B cell (primary cell): Measurements from ENCODE around the gene LUZP1. TPM values are rescaled to one million over a fixed set of nuclear protein-coding genes. Genes with fewer than 3 reads are reported as not detected.

Source experiments
- ATAC-seq: fragments of 200-7000 bp; cut with Tn5 transposase; one replicate; pipeline ENCODE4 v1.10.0; 2021; ENCODE audit warnings: low read depth, mild to moderate bottlenecking, moderate number of reproducible peaks, moderate library complexity
- CTCF ChIA-PET: fragments of 350-600 bp; sonication (Branson Sonifier 250); formaldehyde crosslinking; loops from one replicate; lab custom pipeline; 2021; ENCODE audit warnings: antibody characterized with exemption, inconsistent platforms; lab: Charles Lee
- POLR2A ChIA-PET: fragments of 350-600 bp; sonication (Branson Sonifier 250); formaldehyde crosslinking; loops from one replicate; lab custom pipeline; 2021; ENCODE audit warnings: antibody characterized with exemption; lab: Charles Lee
- DNase-seq: peaks from one replicate; pipeline ENCODE4 v3.0.0; 2013
- H2AFZ ChIP-seq: 2 replicates; pipeline ENCODE4 v1.6.1; 2012; ENCODE audit warnings: mild to moderate bottlenecking, low read depth, low read length; ENCODE audit not compliant: insufficient read depth, poor library complexity, severe bottlenecking
- H3K27ac ChIP-seq, 2 donors: 1 replicate in 1 of 2; 2 replicates in 1 of 2; pipeline ENCODE4 v1.5.1; 2012 to 2013; ENCODE audit warnings: low read length in 2 of 2, mild to moderate bottlenecking in 2 of 2, moderate library complexity in 1 of 2
- H3K27me3 ChIP-seq, 4 experiments: fragments of 200-600 bp in 1 of 4; sonication (generic) in 1 of 4; replicated peaks in 1 of 4; 1 replicate in 2 of 4; 2 replicates in 2 of 4; pipeline versions ENCODE4 v1.6.1 to v1.7.0; 2013 to 2016; ENCODE audit warnings: low read length in 3 of 4, mild to moderate bottlenecking in 2 of 4, mixed read lengths in 1 of 4, moderate library complexity in 1 of 4; ENCODE audit not compliant: insufficient read depth in 4 of 4, control insufficient read depth in 3 of 4; ENCODE audit errors: control extremely low read depth in 1 of 4
- H3K36me3 ChIP-seq, 2 experiments: replicated peaks in 1 of 2; 1 replicate in 1 of 2; 2 replicates in 1 of 2; pipeline versions ENCODE4 v1.6.1 to v1.7.1; 2013; ENCODE audit warnings: low read length in 1 of 2; ENCODE audit not compliant: insufficient read depth in 2 of 2, control insufficient read depth in 1 of 2; ENCODE audit errors: control extremely low read depth in 1 of 2, extremely low read depth in 1 of 2
- H3K4me1 ChIP-seq, 2 donors: fragments of 200-600 bp in 1 of 2; sonication (generic) in 1 of 2; 1 replicate in 1 of 2; 2 replicates in 1 of 2; pipeline versions ENCODE4 v1.5.1 to v1.6.1; 2013 to 2017; ENCODE audit warnings: low read length in 2 of 2; ENCODE audit not compliant: control insufficient read depth in 2 of 2, insufficient read depth in 2 of 2
- H3K4me2 ChIP-seq: replicated peaks from 2 replicates; pipeline ENCODE3; 2012; ENCODE audit warnings: mild to moderate bottlenecking, low read depth, low read length; ENCODE audit not compliant: poor library complexity, severe bottlenecking
- H3K4me3 ChIP-seq, 5 experiments: fragments of 200-600 bp in 1 of 5; sonication (generic) in 1 of 5; 1 replicate in 3 of 5; 2 replicates in 2 of 5; pipeline versions ENCODE4 v1.5.1 to v1.7.0; 2011 to 2016; ENCODE audit warnings: low read length in 4 of 5, mild to moderate bottlenecking in 4 of 5, low read depth in 2 of 5, control low read depth in 1 of 5, moderate library complexity in 1 of 5; ENCODE audit not compliant: insufficient read depth in 1 of 5; ENCODE audit errors: control extremely low read depth in 1 of 5, extremely low read depth in 1 of 5
- H3K79me2 ChIP-seq: fragments of 200-600 bp; sonication (generic); one replicate; pipeline ENCODE4 v1.6.0; 2016; ENCODE audit warnings: low read length; ENCODE audit not compliant: control insufficient read depth, insufficient read depth
- H3K9ac ChIP-seq: fragments of 200-600 bp; sonication (generic); 2 replicates; pipeline ENCODE4 v1.6.1; 2017; ENCODE audit warnings: mild to moderate bottlenecking, low read length, moderate library complexity
- H3K9me3 ChIP-seq, 3 donors: one replicate each; pipeline versions ENCODE4 v1.6.1 to v1.7.1; 2013; ENCODE audit warnings: low read length in 2 of 3; ENCODE audit not compliant: control insufficient read depth in 2 of 3, insufficient read depth in 1 of 3; ENCODE audit errors: control extremely low read depth in 1 of 3
- H4K20me1 ChIP-seq: 2 replicates; pipeline ENCODE4 v1.6.0; 2012; ENCODE audit warnings: mild to moderate bottlenecking, low read length; ENCODE audit not compliant: insufficient read depth, control insufficient read depth, poor library complexity, severe bottlenecking
- H3K27ac Mint-ChIP-seq: one replicate; pipeline ENCODE4 v1.8.0; 2021; ENCODE audit warnings: mixed read lengths
- H3K27me3 Mint-ChIP-seq: one replicate; pipeline ENCODE4 v1.8.0; 2021; ENCODE audit warnings: mixed read lengths
- H3K4me1 Mint-ChIP-seq: one replicate; pipeline ENCODE4 v1.8.0; 2021; ENCODE audit warnings: mixed read lengths
- H3K4me3 Mint-ChIP-seq: one replicate; pipeline ENCODE4 v1.8.0; 2021; ENCODE audit warnings: mixed read lengths
- H3K9me3 Mint-ChIP-seq: one replicate; pipeline ENCODE4 v1.8.0; 2022; ENCODE audit warnings: mixed read lengths; ENCODE audit not compliant: insufficient read depth
- EZH2 ChIP-seq: IDR thresholded peaks from 2 replicates; pipeline ENCODE4 v1.6.1; 2012; ENCODE audit warnings: borderline replicate concordance, low read depth, mild to moderate bottlenecking, moderate library complexity, low read length; ENCODE audit not compliant: insufficient read depth, poor library complexity, severe bottlenecking
- WGBS: methylation state at CpG from one replicate; pipeline ENCODE4 v1.1.5; 2013; ENCODE audit warnings: missing lambda C conversion rate; ENCODE audit not compliant: insufficient coverage; 5-methylcytosine and 5-hydroxymethylcytosine counted together
- intact Hi-C: fragments of 100-400 bp; cut with micrococcal nuclease; formaldehyde crosslinking; loops from one replicate; pipeline ENCODE4 v1.10.0; 2022
- polyA plus RNA-seq: library from polyadenylated mRNA; depleted of rRNA; stranded (reverse); fragments of >200 nt; gene quantifications from 2 replicates; pipeline ENCODE4 v1.2.3, GENCODE V29; 2012
- total RNA-seq, 2 donors: library from RNA; stranded (reverse); fragments of 120-200 nt in 1 of 2; gene quantifications; 1 replicate in 1 of 2; 2 replicates in 1 of 2; pipeline versions ENCODE4 v1.2.3 to v1.2.4, GENCODE V29; 2013 to 2022
- TF ChIP-seq, protein P1 (sequence below): fragments of 200-600 bp; IDR thresholded peaks from one replicate; pipeline ENCODE4 v1.8.0; 2022; ENCODE audit warnings: antibody characterized with exemption, mild to moderate bottlenecking

Gene LUZP1
- total and polyA plus RNA-seq, 2 donors (not counting 1 experiment from before 2014, with no cell fraction given) = 2.0 to 12.9 TPM

DNA sequence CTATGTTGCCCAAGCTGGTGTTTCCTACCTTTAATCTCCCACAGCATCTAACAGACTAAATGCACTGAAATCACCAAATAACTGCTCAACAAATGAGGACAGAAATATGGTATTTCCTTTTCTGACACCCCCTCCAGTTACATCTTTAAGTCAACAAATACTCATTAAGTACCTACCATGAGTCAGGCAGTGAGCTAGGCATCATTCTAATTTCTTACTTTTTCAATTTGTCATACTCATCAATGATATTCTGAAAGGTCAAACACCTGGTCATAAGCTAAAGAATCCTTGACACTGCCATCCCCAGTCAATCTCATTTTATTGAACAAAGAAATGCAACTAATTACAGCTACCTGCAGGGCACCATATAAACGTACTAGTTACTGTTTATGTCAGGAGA, 36.6 kb downstream of the LUZP1 start:
- intact Hi-C loops = no loop called here
- ATAC-seq (no peak), DNase-seq (no peak)
- Histone ChIP-seq H3K4me1 (no peaks in the 10 kb centered on the region), H3K36me3 (no peaks in the 10 kb centered on the region), H3K27ac (no peak overlapping the region), H3K27me3 (no peaks in the 10 kb centered on the region), H3K9me3 (no peaks in the 10 kb centered on the region), H2AFZ (no peak overlapping the region), H4K20me1 (no peaks in the 10 kb centered on the region), H3K79me2 (peaks cover 28% of the 10 kb centered on the region), H3K4me2 (no peak overlapping the region), H3K9ac (no peak overlapping the region), H3K4me3 (no peak overlapping the region)
- Mint-ChIP-seq H3K4me1 (no peaks in the 10 kb centered on the region), H3K9me3 (no peaks in the 10 kb centered on the region), H3K27me3 (no peaks in the 10 kb centered on the region), H3K4me3 (no peak overlapping the region), H3K27ac (no peak overlapping the region)
- no peak for TF ChIP-seq EZH2
- TF ChIP-seq, protein P1, sequence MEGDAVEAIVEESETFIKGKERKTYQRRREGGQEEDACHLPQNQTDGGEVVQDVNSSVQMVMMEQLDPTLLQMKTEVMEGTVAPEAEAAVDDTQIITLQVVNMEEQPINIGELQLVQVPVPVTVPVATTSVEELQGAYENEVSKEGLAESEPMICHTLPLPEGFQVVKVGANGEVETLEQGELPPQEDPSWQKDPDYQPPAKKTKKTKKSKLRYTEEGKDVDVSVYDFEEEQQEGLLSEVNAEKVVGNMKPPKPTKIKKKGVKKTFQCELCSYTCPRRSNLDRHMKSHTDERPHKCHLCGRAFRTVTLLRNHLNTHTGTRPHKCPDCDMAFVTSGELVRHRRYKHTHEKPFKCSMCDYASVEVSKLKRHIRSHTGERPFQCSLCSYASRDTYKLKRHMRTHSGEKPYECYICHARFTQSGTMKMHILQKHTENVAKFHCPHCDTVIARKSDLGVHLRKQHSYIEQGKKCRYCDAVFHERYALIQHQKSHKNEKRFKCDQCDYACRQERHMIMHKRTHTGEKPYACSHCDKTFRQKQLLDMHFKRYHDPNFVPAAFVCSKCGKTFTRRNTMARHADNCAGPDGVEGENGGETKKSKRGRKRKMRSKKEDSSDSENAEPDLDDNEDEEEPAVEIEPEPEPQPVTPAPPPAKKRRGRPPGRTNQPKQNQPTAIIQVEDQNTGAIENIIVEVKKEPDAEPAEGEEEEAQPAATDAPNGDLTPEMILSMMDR = no peak
- no CpG with 5 or more reads among the region's 1 CpG for WGBS
- CTCF ChIA-PET = interaction anchor here (1.1 to 3.3 kb wide), 3 partner anchors 13 to 52 kb away, joined by 4 to 14 read pairs (median 4); no protein-coding TSS in a partner anchor
- POLR2A ChIA-PET = no interaction called here

DNA sequence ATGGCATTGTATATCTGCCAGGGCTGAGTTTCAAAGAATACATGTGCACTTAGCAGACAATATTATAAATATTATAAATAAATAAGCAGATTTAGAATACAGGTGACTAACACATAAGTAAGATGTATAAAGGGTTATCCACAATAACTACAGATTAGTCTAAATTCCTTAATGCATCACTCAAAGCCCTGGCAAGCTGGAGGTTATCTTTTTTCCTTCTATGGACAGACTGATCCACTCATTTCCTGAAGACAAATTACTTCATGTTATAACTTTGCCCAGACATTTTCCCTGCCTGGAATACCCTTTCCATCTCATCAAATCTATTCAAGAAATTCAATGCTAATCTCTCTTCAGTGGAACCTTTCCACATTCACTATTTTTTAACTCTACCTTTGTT, 38.8 kb downstream of the LUZP1 start:
- CTCF ChIA-PET = no interaction called here

More for the DNA sequence above, 38.8 kb downstream of the LUZP1 start:
- Histone ChIP-seq H3K9me3 (no peaks in the 10 kb centered on the region), H3K4me1 (no peaks in the 10 kb centered on the region), H3K27ac (no peak overlapping the region), H3K27me3 (no peaks in the 10 kb centered on the region), H3K4me3 (no peak overlapping the region), H3K4me2 (no peak overlapping the region), H3K36me3 (no peaks in the 10 kb centered on the region), H4K20me1 (no peaks in the 10 kb centered on the region), H3K79me2 (peaks cover 24% of the 10 kb centered on the region), H2AFZ (no peak overlapping the region), H3K9ac (no peak overlapping the region)
- no peaks in the 10 kb centered on the region for H3K9me3 Mint-ChIP-seq
- DNase-seq = no peak
- ATAC-seq = no peak
- no peak overlapping the region for H3K27ac Mint-ChIP-seq
- H3K27me3 Mint-ChIP-seq = no peaks in the 10 kb centered on the region
- POLR2A ChIA-PET = no interaction called here
- TF ChIP-seq EZH2 = no peak
- TF ChIP-seq, protein P1 = no peak
- no peaks in the 10 kb centered on the region for H3K4me1 Mint-ChIP-seq
- H3K4me3 Mint-ChIP-seq = no peak overlapping the region
- intact Hi-C loops = no loop called here
